Immature natural killer cell (primary cell): ENCODE measurements around the gene PALD1. TPM values are rescaled to one million over a fixed set of nuclear protein-coding genes. Genes with fewer than 3 reads are reported as not detected.

Experiments used
- DNase-seq, 3 donors: peaks; one replicate each; pipeline ENCODE4 v3.0.0; 2022; ENCODE audit warnings: mixed read lengths in 1 of 3
- H3K27ac Mint-ChIP-seq, 6 donors: one replicate each; pipeline ENCODE4 v1.8.0; 2020; ENCODE audit warnings: mixed read lengths in 6 of 6, mild to moderate bottlenecking in 5 of 6, inconsistent platforms in 4 of 6, moderate library complexity in 3 of 6
- H3K27me3 Mint-ChIP-seq, 3 donors: one replicate each; pipeline ENCODE4 v1.8.0; 2020 to 2021; ENCODE audit warnings: low read depth in 3 of 3, mild to moderate bottlenecking in 3 of 3, mixed read lengths in 3 of 3, moderate library complexity in 3 of 3, inconsistent platforms in 1 of 3
- H3K36me3 Mint-ChIP-seq, 3 donors: one replicate each; pipeline ENCODE4 v1.8.0; 2020; ENCODE audit warnings: mixed read lengths in 3 of 3, inconsistent platforms in 2 of 3, mild to moderate bottlenecking in 2 of 3
- H3K4me1 Mint-ChIP-seq, 2 donors: one replicate each; pipeline ENCODE4 v1.8.0; 2020; ENCODE audit warnings: inconsistent platforms in 2 of 2, mild to moderate bottlenecking in 2 of 2, mixed read lengths in 2 of 2, moderate library complexity in 1 of 2
- H3K4me3 Mint-ChIP-seq, 5 donors: one replicate each; pipeline ENCODE4 v1.8.0; 2020; ENCODE audit warnings: mild to moderate bottlenecking in 5 of 5, mixed read lengths in 5 of 5, inconsistent platforms in 3 of 5, moderate library complexity in 3 of 5
- H3K9me3 Mint-ChIP-seq, 6 donors: one replicate each; pipeline ENCODE4 v1.8.0; 2020; ENCODE audit warnings: mild to moderate bottlenecking in 6 of 6, mixed read lengths in 6 of 6, inconsistent platforms in 4 of 6, moderate library complexity in 3 of 6
- polyA plus RNA-seq, 3 donors: library from polyadenylated mRNA; unstranded; fragments of 300-500 nt; fragmentation: Illumina TruSeq; gene quantifications; one replicate each; pipeline ENCODE4 v1.2.3, GENCODE V29; 2021

The PALD1 gene
- polyA plus RNA-seq, 3 donors from 2014 or later: 0.12 to 2.2 (median 0.14) TPM

DNA sequence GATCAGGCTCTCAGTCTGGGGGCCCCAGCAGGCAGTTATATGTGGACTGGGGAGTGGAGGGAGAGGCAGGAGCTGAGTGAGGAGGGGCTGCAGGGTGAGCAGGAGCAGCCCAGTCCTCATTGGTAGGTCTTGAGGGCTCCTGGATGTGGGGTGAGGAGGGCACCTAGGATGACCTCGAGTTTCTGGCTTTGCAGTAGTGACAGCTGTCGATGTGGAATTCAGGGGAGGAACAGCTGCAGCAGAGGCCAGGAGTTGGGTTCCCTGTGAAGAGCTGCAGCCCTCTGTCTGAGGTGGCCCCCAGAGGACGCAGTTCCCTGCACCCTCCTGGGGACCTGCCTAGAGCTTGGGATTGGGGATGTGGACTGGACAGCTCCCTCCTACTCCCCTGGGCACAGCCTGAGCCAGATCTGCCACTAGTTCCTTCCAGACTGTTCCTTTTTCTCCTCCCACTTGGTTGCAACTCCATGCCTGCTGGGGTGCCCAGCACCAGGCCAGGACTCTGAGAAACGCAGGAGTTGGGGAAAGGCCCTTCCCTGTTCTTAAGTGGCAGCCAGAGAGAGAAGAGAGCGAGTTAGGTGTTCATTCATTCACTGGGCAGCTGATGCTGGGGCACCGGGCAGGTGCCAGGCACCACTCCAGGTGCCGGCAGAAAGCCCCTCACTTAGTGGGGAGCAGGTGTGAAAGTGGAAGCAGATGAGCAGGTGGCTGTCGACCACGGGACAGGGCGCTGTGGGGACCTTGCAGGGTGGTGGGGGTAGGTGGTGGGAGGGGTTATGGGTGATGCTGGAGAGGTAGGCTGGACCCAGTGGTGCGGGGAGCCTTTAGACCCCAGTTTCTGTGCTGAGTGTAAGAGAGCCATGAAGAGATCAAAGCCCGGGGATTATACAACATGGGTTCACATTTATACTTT lies 66.1 kb downstream of the PALD1 start:
- H3K4me3 Mint-ChIP-seq: no peak overlapping the region
- H3K36me3 Mint-ChIP-seq: no peaks in the 10 kb centered on the region
- no peak overlapping the region for H3K27ac Mint-ChIP-seq

DNA sequence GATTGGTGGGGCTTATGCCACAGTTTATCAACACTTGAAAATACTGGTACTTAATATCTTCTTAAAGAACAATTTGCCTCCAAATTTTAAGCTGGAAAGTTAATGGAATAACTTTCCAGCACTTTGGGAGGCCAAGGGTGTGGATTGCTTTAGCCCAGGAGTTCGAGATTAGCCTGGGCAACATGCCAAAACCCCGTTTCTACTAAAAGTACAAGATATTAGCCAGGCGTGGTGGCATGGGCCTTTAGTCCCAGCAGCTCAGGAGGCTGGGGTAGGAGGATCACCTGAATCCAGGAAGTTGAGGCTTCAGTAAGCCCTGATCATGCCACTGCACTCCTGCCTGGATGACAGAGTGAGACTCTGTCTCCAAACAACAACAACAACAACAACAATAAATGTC lies 68.0 kb downstream of the PALD1 start:
- Mint-ChIP-seq H3K27ac (no peak overlapping the region), H3K27me3 (peaks cover 0 to 3% (median 3%) of the 10 kb centered on the region in 3 donors), H3K4me3 (no peak overlapping the region), H3K36me3 (no peaks in the 10 kb centered on the region), H3K4me1 (peaks cover 6% of the 10 kb centered on the region in 2 donors), H3K9me3 (no peaks in the 10 kb centered on the region)
- DNase-seq: no peak

More for the DNA sequence above, 66.1 kb downstream of the PALD1 start:
- Mint-ChIP-seq H3K9me3 (no peaks in the 10 kb centered on the region), H3K27me3 (peaks cover 0 to 3% (median 2%) of the 10 kb centered on the region in 3 donors), H3K4me1 (peaks cover 0 to under 1% of the 10 kb centered on the region in 2 donors)
- DNase-seq: no peak

- DNase-seq: no peak
- Mint-ChIP-seq H3K4me1 (peaks cover 6% of the 10 kb centered on the region in 2 donors), H3K27ac (no peak overlapping the region), H3K9me3 (no peaks in the 10 kb centered on the region), H3K4me3 (no peak overlapping the region), H3K27me3 (peaks cover 0 to 3% (median 2%) of the 10 kb centered on the region in 3 donors), H3K36me3 (no peaks in the 10 kb centered on the region)
Observed at GRCh38 chr10:70549351-70549961, 70.9 kb downstream of the PALD1 start.

- Mint-ChIP-seq H3K27me3 (peaks cover 0 to 3% (median 2%) of the 10 kb centered on the region in 3 donors), H3K9me3 (no peaks in the 10 kb centered on the region), H3K36me3 (no peaks in the 10 kb centered on the region), H3K27ac (peak overlapping the region in 1 of 6 donors; percentile 51), H3K4me3 (no peak overlapping the region), H3K4me1 (peaks cover 6% of the 10 kb centered on the region in 2 donors)
- DNase-seq: peak; percentile 71 to 73 (median 73)
Observed at GRCh38 chr10:70549962-70550458, 71.4 kb downstream of the PALD1 start.

DNA sequence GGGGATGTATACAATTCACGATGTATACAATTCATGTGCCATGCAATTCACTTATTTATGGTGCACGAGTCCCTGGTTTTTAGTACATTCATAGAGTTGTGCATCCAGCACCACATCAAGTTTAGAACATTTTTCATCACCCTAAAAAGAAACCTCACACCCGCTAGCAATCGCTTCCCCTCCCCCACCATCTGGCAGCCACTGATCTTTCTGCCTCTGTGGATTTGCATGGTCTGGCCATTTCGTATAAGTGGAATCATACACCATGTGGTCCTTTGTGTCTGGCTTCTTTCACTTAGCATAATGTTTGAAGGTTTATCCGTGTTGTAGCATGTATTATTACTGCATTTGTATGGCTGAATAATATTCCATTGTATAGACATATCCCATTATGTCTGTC lies 71.9 kb downstream of the PALD1 start:
- Mint-ChIP-seq H3K4me1 (peaks cover 6% of the 10 kb centered on the region in 2 donors), H3K27ac (no peak overlapping the region), H3K36me3 (no peaks in the 10 kb centered on the region), H3K9me3 (no peaks in the 10 kb centered on the region), H3K27me3 (peaks cover 0 to 3% (median 2%) of the 10 kb centered on the region in 3 donors), H3K4me3 (no peak overlapping the region)
- no peak for DNase-seq

DNA sequence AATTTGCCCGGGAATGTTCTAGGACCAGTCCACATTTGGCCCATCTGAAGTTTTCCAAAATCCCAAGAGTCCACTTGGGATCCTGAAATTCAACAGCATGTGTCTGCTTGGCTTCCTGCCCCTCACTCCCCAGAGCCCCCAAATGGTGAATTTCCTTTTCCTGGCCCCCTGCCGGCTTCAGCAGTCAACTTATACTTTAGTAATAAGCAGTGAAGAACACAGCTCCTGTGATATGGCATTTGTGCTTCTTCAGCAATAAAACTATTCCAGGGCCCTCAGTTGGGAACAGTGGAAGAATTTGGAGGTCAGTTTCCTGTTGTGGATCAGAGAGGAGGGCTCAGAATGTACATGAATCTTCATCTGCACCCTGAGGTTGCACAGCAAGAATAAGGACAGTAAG lies 72.9 kb downstream of the PALD1 start:
- Mint-ChIP-seq H3K4me3 (no peak overlapping the region), H3K27ac (no peak overlapping the region), H3K27me3 (peaks cover 0 to 4% (median 3%) of the 10 kb centered on the region in 3 donors), H3K9me3 (no peaks in the 10 kb centered on the region), H3K36me3 (no peaks in the 10 kb centered on the region), H3K4me1 (peaks cover 6% of the 10 kb centered on the region in 2 donors)
- DNase-seq: no peak

DNA sequence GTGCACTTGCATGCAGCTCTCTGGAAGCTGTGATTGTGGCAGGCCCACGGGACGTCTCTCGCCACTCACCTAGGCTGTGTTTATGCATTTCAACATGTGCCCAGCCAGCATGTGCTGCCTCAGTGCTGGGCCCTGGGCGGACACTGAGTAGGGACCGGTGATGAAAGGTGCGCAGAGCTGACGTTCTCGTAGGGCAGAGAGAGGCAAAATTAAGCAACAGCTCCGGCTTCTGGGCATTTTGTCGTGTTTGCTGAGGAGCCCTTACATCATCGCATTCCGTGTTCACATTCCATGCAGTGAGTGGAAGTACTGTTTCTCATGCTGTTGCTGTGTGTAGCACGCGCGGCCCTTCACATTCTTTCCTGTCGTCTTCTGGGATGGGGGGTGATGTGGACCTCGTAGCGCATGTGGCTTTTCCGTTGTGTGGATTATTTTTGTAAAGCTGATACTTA lies 73.4 kb downstream of the PALD1 start:
- H3K9me3 Mint-ChIP-seq: no peaks in the 10 kb centered on the region
- no peak overlapping the region for H3K4me3 Mint-ChIP-seq
- peaks cover 0 to 4% (median 3%) of the 10 kb centered on the region in 3 donors for H3K27me3 Mint-ChIP-seq
- no peaks in the 10 kb centered on the region for H3K36me3 Mint-ChIP-seq
- no peak for DNase-seq
- peaks cover 6% of the 10 kb centered on the region in 2 donors for H3K4me1 Mint-ChIP-seq
- H3K27ac Mint-ChIP-seq: no peak overlapping the region

DNA sequence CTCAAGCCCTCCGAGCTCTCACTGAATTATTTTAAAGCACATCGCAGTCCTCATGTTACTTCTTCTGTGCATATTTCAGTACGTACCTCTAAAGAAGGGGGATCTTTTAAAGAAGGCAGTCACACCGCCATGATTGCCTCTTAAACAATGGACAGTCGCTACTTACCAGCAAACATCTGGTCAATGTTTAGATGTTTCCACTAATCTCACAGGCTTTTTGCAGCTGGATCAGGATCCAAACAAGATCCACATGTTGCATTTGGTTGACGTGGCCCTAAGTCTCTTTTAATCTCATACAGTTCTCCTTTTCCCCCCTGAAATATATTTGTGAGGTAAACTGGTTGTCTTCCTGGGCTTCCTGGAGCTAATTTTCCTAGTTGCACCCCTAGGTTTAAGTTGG lies 74.0 kb downstream of the PALD1 start:
- Mint-ChIP-seq H3K27ac (no peak overlapping the region), H3K27me3 (peaks cover 0 to 4% (median 3%) of the 10 kb centered on the region in 3 donors), H3K4me1 (peaks cover 6% of the 10 kb centered on the region in 2 donors), H3K9me3 (no peaks in the 10 kb centered on the region), H3K4me3 (no peak overlapping the region), H3K36me3 (no peaks in the 10 kb centered on the region)
- no peak for DNase-seq

GRCh38 chr10:70555371-70555770 lies 76.8 kb downstream of the PALD1 start:
- H3K36me3 Mint-ChIP-seq: no peaks in the 10 kb centered on the region
- no peaks in the 10 kb centered on the region for H3K9me3 Mint-ChIP-seq
- H3K27ac Mint-ChIP-seq: no peak overlapping the region
- H3K4me3 Mint-ChIP-seq: no peak overlapping the region
- no peak for DNase-seq
- H3K4me1 Mint-ChIP-seq: peaks cover 23 to 25% of the 10 kb centered on the region in 2 donors
- peaks cover 0 to 6% (median 3%) of the 10 kb centered on the region in 3 donors for H3K27me3 Mint-ChIP-seq

GRCh38 chr10:70557086-70557845 lies 78.7 kb downstream of the PALD1 start:
- Mint-ChIP-seq H3K36me3 (no peaks in the 10 kb centered on the region), H3K27ac (no peak overlapping the region), H3K9me3 (no peaks in the 10 kb centered on the region), H3K4me1 (peaks cover 41 to 42% of the 10 kb centered on the region in 2 donors), H3K27me3 (peaks cover 0 to 4% (median 3%) of the 10 kb centered on the region in 3 donors), H3K4me3 (no peak overlapping the region)
- no peak for DNase-seq

GRCh38 chr10:70557876-70558275 lies 79.3 kb downstream of the PALD1 start:
- H3K4me3 Mint-ChIP-seq: no peak overlapping the region

GRCh38 chr10:70558295-70558694 lies 79.7 kb downstream of the PALD1 start:
- no peak for DNase-seq
- Mint-ChIP-seq H3K36me3 (no peaks in the 10 kb centered on the region), H3K4me1 (peaks cover 48 to 53% of the 10 kb centered on the region in 2 donors), H3K9me3 (no peaks in the 10 kb centered on the region), H3K27me3 (peaks cover under 1 to 4% (median 3%) of the 10 kb centered on the region in 3 donors), H3K27ac (peak overlapping the region in 5 of 6 donors; percentile 80 to 93 (median 88)), H3K4me3 (peak overlapping the region; percentile 58 to 95 (median 85))

More at GRCh38 chr10:70557876-70558275, 79.3 kb downstream of the PALD1 start:
- H3K27ac Mint-ChIP-seq: peak overlapping the region in 1 of 6 donors; percentile 90
- H3K4me1 Mint-ChIP-seq: peaks cover 44 to 49% of the 10 kb centered on the region in 2 donors
- H3K27me3 Mint-ChIP-seq: peaks cover 0 to 4% (median 3%) of the 10 kb centered on the region in 3 donors
- DNase-seq: no peak
- H3K9me3 Mint-ChIP-seq: no peaks in the 10 kb centered on the region
- H3K36me3 Mint-ChIP-seq: no peaks in the 10 kb centered on the region
